HG02642 (cell line): ENCODE data around the gene TAGLN.
"Not testable (repeated sequence)": the region's sequence is repeated elsewhere in the genome, so short reads cannot be mapped to it uniquely, and the experiment has no call there.

Source experiments
- ATAC-seq: cut with Tn5 transposase; IDR thresholded peaks from one replicate; pipeline ENCODE4 v1.9.1; 2021; ENCODE audit warnings: mild to moderate bottlenecking; ENCODE audit not compliant: unreplicated experiment, poor library complexity

The TAGLN gene

GRCh38 chr11:117195258-117195657 is 3.9 kb upstream of the TAGLN start:
- no peak for ATAC-seq

DNA sequence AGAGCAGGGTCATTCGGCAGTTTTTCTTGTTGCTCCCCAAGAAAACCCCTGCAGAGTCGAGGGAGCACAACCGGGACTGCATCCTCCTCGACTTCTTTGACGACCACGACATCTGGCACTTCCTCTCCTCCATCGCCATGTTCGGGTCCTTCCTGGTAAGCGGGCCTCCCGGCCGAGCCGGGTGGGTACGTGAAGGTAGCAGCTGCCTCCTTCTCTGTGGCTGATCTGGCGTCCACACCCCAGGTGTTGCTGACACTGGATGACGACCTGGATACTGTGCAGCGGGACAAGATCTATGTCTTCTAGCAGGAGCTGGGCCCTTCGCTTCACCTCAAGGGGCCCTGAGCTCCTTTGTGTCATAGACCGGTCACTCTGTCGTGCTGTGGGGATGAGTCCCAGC is 3.4 kb upstream of the TAGLN start:
- no peak for ATAC-seq

DNA sequence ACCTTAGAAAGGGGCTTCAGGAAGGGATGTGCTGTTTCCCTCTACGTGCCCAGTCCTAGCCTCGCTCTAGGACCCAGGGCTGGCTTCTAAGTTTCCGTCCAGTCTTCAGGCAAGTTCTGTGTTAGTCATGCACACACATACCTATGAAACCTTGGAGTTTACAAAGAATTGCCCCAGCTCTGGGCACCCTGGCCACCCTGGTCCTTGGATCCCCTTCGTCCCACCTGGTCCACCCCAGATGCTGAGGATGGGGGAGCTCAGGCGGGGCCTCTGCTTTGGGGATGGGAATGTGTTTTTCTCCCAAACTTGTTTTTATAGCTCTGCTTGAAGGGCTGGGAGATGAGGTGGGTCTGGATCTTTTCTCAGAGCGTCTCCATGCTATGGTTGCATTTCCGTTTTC is 2.2 kb upstream of the TAGLN start:
- no peak for ATAC-seq

DNA sequence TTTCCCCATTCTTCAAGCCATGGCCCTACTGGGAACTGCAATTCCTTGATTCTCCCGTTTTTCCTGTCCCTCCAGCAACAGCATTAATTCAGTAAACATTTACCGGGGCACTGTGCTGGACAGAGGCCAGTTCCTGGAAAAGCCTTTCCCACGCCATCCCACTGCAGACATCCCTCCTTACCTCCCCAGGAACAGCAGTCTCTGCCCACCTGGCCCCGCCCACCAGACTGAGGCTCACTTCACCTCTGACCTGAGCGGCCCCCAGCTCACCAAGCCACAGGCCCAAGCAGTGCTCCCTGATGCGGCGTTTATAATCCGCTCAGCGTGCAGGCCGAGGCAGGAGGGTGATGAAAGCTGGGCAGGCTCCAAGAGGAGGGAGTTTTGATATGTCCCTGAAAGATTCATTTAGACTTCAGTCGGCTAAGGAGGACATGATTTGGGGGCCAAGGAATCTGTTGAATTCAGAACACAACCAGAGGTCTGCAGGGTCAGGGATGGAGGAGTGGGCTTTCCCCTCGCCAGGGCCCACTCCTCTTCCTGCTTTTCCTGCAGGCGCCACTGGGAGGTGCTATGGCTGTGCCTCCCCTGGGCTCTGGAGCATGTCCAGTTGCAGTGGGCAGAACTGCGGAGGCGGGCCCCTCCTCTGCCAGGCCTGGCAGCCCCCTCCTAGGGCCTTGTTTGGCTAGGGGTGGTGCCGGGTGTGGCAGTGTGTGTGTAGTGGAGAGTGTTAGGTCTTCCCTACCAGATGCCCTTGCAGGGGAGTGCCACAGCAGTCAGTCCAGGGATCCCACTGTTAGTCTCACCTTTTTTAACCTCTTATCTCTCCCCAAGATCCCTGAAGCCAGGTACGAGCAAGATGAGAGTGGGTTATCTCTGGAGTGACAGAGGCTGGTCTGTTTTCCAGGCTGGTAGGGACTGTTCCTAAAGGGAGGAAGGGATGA is 1.4 kb upstream of the TAGLN start:
- no peak for ATAC-seq

GRCh38 chr11:117198613-117199012 is 557 bp upstream of the TAGLN start:
- ATAC-seq = no peak

- ATAC-seq = no peak
Observed at GRCh38 chr11:117199916-117200812, 994 bp downstream of the TAGLN start.

DNA sequence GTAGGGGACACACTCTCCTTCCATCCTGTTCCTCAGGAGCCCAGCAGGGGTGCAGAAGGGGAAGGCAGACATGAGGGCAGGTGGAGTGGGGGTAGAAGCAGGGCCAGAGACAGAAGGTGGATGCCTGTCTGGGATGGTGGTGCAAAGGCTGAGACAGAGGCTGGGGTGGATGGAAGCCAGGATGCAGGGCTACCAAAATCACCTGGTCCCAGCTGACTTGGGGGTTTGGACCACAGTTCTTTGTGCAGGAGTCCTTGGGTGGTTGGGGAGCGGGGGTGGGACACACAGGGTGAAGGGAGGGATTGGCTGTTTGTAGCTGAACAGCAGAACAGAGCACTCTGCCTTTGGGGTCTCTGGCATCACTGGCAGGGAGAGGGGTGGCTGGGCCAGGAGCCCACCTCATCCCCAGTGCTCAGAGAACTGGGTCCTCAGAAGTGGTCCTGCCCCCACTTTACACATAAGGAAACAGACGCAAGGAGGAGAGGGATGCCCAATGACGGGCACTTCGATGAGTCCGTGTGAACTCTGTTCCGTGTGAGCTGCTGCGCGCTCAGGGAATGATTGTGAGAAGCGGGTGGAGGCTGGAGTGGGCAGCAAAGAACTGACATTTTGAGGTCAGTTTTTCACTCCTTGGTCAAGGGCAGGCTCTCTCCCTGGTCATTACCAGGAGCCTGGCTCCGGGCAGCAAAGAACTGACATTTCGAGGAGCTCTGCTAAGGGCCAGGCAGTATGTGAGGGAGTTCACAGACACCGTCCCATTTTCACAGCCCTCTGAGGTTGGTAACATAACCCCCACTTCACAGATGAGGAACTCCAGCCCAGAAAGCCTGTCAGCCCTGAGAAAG is 1.9 kb downstream of the TAGLN start:
- no peak for ATAC-seq

- ATAC-seq = no peak
Observed at GRCh38 chr11:117201658-117202305, 2.6 kb downstream of the TAGLN start.

DNA sequence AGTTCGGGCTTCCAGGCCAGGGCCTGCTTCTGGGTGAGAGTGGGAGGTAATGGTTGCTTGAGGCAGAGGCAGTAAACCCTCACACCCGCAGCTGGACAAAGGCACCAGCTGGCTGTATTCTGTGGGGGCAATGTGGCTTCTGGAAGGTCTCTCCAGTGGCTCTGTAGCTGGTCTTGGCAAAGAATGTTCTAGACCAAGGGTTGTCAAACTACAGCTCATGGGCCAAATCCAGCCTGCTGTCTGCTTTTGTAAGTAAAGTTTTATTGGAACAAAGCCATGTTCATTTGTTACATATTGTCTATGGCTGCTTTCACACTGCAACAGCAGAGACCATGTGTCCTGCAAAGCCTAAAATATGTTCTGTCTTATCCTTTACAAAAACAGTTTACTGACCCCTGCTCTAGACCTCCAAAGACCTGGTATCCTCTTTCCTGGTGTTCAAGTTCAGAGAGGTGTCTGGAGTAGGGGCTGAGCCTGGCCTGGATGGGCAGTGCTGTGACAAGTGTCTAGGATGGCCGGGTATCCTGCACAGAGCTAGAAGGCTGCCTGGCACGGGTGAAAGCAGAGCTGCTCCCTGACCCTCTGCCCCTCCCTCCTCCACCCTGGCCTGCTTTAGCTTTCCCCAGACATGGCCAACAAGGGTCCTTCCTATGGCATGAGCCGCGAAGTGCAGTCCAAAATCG is 3.4 kb downstream of the TAGLN start:
- ATAC-seq = no peak

DNA sequence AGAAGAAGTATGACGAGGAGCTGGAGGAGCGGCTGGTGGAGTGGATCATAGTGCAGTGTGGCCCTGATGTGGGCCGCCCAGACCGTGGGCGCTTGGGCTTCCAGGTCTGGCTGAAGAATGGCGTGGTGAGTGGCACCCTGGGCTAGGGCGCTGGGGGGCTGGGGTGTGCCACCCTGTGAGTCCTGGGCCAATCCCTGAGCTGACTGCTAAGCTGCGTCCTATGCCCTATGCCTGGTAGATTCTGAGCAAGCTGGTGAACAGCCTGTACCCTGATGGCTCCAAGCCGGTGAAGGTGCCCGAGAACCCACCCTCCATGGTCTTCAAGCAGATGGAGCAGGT is 3.9 kb downstream of the TAGLN start:
- ATAC-seq = no peak

DNA sequence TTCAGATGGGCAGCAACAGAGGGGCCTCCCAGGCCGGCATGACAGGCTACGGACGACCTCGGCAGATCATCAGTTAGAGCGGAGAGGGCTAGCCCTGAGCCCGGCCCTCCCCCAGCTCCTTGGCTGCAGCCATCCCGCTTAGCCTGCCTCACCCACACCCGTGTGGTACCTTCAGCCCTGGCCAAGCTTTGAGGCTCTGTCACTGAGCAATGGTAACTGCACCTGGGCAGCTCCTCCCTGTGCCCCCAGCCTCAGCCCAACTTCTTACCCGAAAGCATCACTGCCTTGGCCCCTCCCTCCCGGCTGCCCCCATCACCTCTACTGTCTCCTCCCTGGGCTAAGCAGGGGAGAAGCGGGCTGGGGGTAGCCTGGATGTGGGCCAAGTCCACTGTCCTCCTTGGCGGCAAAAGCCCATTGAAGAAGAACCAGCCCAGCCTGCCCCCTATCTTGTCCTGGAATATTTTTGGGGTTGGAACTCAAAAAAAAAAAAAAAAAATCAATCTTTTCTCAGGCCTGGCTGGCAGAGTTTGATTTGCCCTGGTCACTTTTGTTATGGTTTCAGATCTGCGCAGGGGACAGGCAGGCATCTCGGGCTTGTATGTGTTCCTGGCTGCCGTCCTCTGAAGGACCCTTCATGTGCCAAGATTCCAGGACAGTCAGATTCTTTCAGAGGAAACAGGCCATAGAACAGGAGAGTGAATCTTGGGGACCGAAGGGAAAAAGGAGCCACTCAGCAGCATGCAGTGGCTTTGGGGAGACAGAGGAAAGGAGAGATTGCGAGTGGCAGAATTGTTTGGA is 5.3 kb downstream of the TAGLN start:
- ATAC-seq = no peak

GRCh38 chr11:117205211-117205818 is 6.1 kb downstream of the TAGLN start:
- ATAC-seq = no peak

DNA sequence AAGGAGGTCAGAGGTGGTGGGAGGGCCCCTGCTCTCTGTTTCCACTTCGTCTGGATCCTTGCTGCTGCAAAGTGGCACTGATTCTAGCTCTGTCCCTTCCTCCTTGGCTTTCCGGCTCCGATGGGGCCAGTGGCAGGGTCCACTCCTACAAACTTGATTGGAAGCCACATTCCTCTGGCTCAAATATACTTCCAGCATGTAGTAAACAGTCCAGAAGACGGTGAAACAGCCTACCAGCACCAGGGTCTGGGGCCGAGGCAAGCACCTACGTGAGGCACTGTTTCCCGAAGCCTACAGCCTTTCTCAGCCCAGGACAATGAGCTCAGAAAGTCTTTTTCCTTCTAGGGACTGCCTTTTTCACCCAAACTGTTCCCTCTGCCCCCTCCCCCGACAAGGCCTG is 6.9 kb downstream of the TAGLN start:
- ATAC-seq = not testable (repeated sequence)

- not testable (repeated sequence) for ATAC-seq
Observed at GRCh38 chr11:117206859-117207258, 7.7 kb downstream of the TAGLN start.

DNA sequence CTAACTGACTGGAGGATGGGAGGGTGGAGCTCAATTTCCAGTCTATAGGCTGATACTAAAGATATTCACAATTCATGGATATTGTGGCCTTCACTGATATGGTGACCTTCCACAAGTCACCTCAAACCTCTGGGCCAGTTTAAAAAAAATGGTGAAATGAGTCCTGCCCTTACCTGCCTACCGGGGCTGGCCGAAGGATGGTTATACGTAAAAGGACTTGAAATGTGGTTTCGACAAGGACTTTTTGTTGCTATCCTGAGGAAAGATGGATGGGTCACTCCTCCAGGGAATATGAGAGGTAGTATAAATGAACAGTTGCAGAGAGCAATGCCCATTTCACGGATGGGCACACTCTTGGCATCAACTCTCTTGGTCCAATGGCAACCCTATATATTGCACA is 8.3 kb downstream of the TAGLN start:
- ATAC-seq = not testable (repeated sequence)

DNA sequence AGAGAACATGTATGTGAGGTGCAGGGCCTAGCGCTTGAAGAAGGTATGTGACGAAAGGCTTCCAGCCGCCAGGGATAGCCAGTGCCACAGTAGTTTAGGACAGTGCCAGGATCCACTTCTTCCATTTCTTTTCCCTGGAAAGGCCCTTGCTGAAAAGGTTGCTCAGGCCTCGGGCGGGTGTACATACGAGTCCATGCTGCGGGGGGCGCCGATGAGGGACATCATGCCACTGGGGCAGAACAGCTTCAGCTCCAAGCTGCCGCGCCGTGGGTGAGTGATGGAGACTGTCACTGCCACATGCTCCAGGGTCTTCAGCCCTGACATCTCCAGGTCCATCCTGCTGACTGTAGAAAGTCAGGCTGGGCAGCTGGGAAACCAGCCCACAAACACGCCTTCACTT is 9.5 kb downstream of the TAGLN start:
- ATAC-seq = not testable (repeated sequence)

DNA sequence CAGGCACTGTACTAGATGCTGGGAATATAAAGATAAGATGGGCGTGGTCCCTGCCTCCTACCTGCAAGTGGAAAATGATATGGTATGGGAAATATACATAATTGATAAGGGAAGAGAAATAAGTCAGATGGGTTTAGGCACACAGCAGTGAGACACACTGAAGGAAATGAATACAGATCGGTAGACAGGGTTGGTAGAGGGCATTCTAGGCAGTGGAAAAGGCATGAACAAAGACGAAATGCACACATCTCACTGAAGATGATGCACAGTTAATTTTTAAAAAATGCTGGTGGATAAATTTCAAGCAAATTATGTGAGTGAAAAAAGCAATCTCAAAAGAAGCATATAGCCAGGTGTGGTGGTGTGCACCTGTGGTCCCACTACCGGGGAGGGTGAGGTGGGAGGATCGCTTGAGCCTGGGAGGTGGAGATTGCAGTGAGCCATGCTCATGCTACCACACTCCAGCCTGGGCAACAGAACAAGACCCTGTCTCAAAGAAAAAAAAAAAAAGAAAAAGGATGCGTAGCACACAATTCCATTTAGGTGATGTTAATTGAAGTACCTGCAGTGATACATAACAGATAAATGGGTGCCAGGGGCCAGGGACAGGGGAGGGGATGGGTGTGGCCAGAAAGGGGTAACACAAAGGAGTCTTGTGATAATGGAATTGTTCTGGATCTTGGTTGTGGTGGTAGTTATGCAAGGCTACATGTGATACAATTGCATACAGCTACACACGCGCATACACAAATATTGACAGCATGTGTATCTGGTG is 10.4 kb downstream of the TAGLN start:
- not testable (repeated sequence) for ATAC-seq
